Fibroblast of lung (primary cell): Measurements from ENCODE around the gene CYYR1. TPM values are rescaled to one million over a fixed set of nuclear protein-coding genes. Genes with fewer than 3 reads are reported as not detected.

Experiments
- DNase-seq, 2 donors: peaks; one replicate each; pipeline versions ENCODE4 v3.0.0 to v3.0.0-alpha.2; 2010; ENCODE audit warnings: low read depth in 2 of 2
- H2AFZ ChIP-seq: 2 replicates; pipeline ENCODE4 v1.5.1; 2012; ENCODE audit warnings: low read length, control low read depth, inconsistent platforms
- H3K27ac ChIP-seq: 2 replicates; pipeline ENCODE4 v1.5.1; 2011; ENCODE audit warnings: low read length, control low read depth; ENCODE audit not compliant: insufficient read depth
- H3K27me3 ChIP-seq: 2 replicates; pipeline ENCODE4 v1.5.1; 2011; ENCODE audit warnings: mild to moderate bottlenecking, low read length; ENCODE audit not compliant: control insufficient read depth, insufficient read depth
- H3K36me3 ChIP-seq: 2 replicates; pipeline ENCODE4 v1.5.1; 2011; ENCODE audit warnings: low read length; ENCODE audit not compliant: control insufficient read depth, insufficient read depth
- H3K4me1 ChIP-seq: 2 replicates; pipeline ENCODE4 v1.5.1; 2011; ENCODE audit warnings: low read length; ENCODE audit not compliant: control insufficient read depth, insufficient read depth; ENCODE audit errors: extremely low read depth
- H3K4me2 ChIP-seq: 2 replicates; pipeline ENCODE4 v1.5.1; 2011; ENCODE audit warnings: low read length, control low read depth; ENCODE audit not compliant: insufficient read depth; ENCODE audit errors: extremely low read depth
- H3K4me3 ChIP-seq, 4 experiments: fragments of 200-600 bp in 1 of 4; sonication (generic) in 1 of 4; replicated peaks in 1 of 4; 2 replicates each; pipeline ENCODE4 v1.5.1; 2011 to 2016; ENCODE audit warnings: low read length in 4 of 4, low read depth in 3 of 4, mild to moderate bottlenecking in 3 of 4, control low read depth in 2 of 4, inconsistent platforms in 1 of 4, mixed read lengths in 1 of 4; ENCODE audit not compliant: insufficient read depth in 1 of 4; ENCODE audit errors: control extremely low read depth in 1 of 4
- H3K79me2 ChIP-seq: 2 replicates; pipeline ENCODE4 v1.5.1; 2012; ENCODE audit warnings: mild to moderate bottlenecking, low read length, inconsistent platforms; ENCODE audit not compliant: control insufficient read depth, insufficient read depth
- H3K9ac ChIP-seq: 2 replicates; pipeline ENCODE4 v1.5.1; 2011; ENCODE audit warnings: mild to moderate bottlenecking, low read length, control low read depth; ENCODE audit not compliant: insufficient read depth
- H3K9me3 ChIP-seq: 2 replicates; pipeline ENCODE4 v1.5.1; 2012; ENCODE audit warnings: low read depth, low read length; ENCODE audit not compliant: control insufficient read depth, insufficient read depth
- H4K20me1 ChIP-seq: 2 replicates; pipeline ENCODE4 v1.5.1; 2011; ENCODE audit warnings: low read length; ENCODE audit not compliant: control insufficient read depth, insufficient read depth; ENCODE audit errors: extremely low read depth
- CTCF ChIP-seq, 2 donors: IDR thresholded peaks in 1 of 2; conservative IDR thresholded peaks in 1 of 2; 1 replicate in 1 of 2; 2 replicates in 1 of 2; pipeline ENCODE4 v1.5.1; 2011 to 2012; ENCODE audit warnings: low read length in 2 of 2, control low read depth in 1 of 2, inconsistent platforms in 1 of 2, low read depth in 1 of 2, mild to moderate bottlenecking in 1 of 2
- EZH2 ChIP-seq: IDR thresholded peaks from 2 replicates; pipeline ENCODE4 v1.5.1; 2012; ENCODE audit warnings: low read length, control low read depth, mild to moderate bottlenecking; ENCODE audit errors: missing control alignments
- polyA plus RNA-seq, 2 donors: library from polyadenylated mRNA; depleted of rRNA in 1 of 2; stranded (reverse) in 1 of 2; unstranded in 1 of 2; fragments of >200 nt; gene quantifications; 2 replicates each; pipeline ENCODE4 v1.2.1, GENCODE V29; 2011 to 2012; ENCODE audit warnings: missing spikeins in 1 of 2
- total RNA-seq: library from RNA; depleted of rRNA; stranded (reverse); fragments of >200 nt; gene quantifications from 2 replicates; pipeline ENCODE4 v1.2.1, GENCODE V29; 2014

Gene CYYR1
- total and polyA plus RNA-seq, 2 donors (not counting 1 experiment from before 2014, with no cell fraction given), result 0.17 TPM; not detected in 1

DNA sequence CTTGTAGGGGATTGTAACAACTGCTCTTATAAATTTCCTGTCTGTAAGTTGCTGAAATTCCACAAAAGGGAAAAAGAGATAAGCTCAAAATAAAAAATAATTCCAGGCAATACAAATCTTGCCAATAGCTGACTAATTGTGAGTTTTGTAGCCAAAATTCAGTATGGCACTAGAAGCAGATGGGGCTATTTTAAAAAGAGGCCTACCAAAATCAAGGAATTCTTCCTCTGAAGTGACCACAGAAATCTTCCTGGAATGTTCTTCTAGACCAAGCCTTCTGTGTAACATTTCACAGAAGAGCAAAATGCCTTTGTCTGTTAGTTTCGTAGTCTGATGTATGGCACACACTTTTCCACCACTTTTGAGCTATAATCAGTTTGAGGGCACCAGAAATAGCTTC is 127.6 kb downstream of the CYYR1 start:
- DNase-seq, result peak; percentile 14 to 90
- no peak for TF ChIP-seq CTCF (conservative IDR thresholded peaks at IDR 0.05 in 1 of 2, IDR thresholded peaks at IDR 0.05 in 1 of 2; ENCODE audit: low read depth in 1 of 2, low read length in 2 of 2)
- TF ChIP-seq EZH2, result no peak
- H3K27ac ChIP-seq, result no peak overlapping the region

GRCh38 chr21:26444646-26445045 is 128.4 kb downstream of the CYYR1 start:
- TF ChIP-seq CTCF (conservative IDR thresholded peaks at IDR 0.05 in 1 of 2, IDR thresholded peaks at IDR 0.05 in 1 of 2; ENCODE audit: low read depth in 1 of 2, low read length in 2 of 2) (no peak), EZH2 (no peak)
- H3K4me2 ChIP-seq, result no peak overlapping the region
- H3K79me2 ChIP-seq, result no peaks in the 10 kb centered on the region
- no peak overlapping the region for H3K4me3 ChIP-seq
- no peak for DNase-seq
- no peaks in the 10 kb centered on the region for H3K4me1 ChIP-seq
- no peak overlapping the region for H3K27ac ChIP-seq
- H2AFZ ChIP-seq, result no peak overlapping the region
- H3K36me3 ChIP-seq, result no peaks in the 10 kb centered on the region
- H4K20me1 ChIP-seq, result no peaks in the 10 kb centered on the region
- no peaks in the 10 kb centered on the region for H3K9me3 ChIP-seq
- no peak overlapping the region for H3K9ac ChIP-seq
- no peaks in the 10 kb centered on the region for H3K27me3 ChIP-seq

More for the DNA sequence above, 127.6 kb downstream of the CYYR1 start:
- Histone ChIP-seq H3K79me2 (no peaks in the 10 kb centered on the region), H3K4me1 (no peaks in the 10 kb centered on the region), H3K4me3 (no peak overlapping the region), H3K9me3 (no peaks in the 10 kb centered on the region), H4K20me1 (no peaks in the 10 kb centered on the region), H3K27me3 (no peaks in the 10 kb centered on the region), H3K4me2 (no peak overlapping the region), H3K9ac (no peak overlapping the region), H3K36me3 (no peaks in the 10 kb centered on the region), H2AFZ (no peak overlapping the region)

GRCh38 chr21:26443867-26444266 is 129.2 kb downstream of the CYYR1 start:
- no peak overlapping the region for H3K4me2 ChIP-seq
- H3K36me3 ChIP-seq, result no peaks in the 10 kb centered on the region
- no peak overlapping the region for H2AFZ ChIP-seq
- H4K20me1 ChIP-seq, result no peaks in the 10 kb centered on the region
- no peak overlapping the region for H3K4me3 ChIP-seq
- no peaks in the 10 kb centered on the region for H3K27me3 ChIP-seq
- H3K79me2 ChIP-seq, result no peaks in the 10 kb centered on the region
- H3K4me1 ChIP-seq, result no peaks in the 10 kb centered on the region
- TF ChIP-seq CTCF (conservative IDR thresholded peaks at IDR 0.05 in 1 of 2, IDR thresholded peaks at IDR 0.05 in 1 of 2; ENCODE audit: low read depth in 1 of 2, low read length in 2 of 2) (no peak), EZH2 (no peak)
- DNase-seq, result peak in 1 of 2 donors; percentile 85
- H3K27ac ChIP-seq, result no peak overlapping the region
- no peaks in the 10 kb centered on the region for H3K9me3 ChIP-seq
- H3K9ac ChIP-seq, result no peak overlapping the region
